K562 (cell line): ENCODE results near the gene KCNK1. TPM values are rescaled to one million over a fixed set of nuclear protein-coding genes. Genes with fewer than 3 reads are reported as not detected.

Source experiments
- CREB3L1 ChIP-seq: fragments of 450-650 bp; IDR thresholded peaks from 2 replicates; pipeline ENCODE4 v1.6.1; 2014; ENCODE audit warnings: low read depth, mild to moderate bottlenecking, moderate library complexity, borderline replicate concordance
- CTCF ChIP-seq, 3 experiments: IDR thresholded peaks in 2 of 3; conservative IDR thresholded peaks in 1 of 3; 2 replicates each; pipeline ENCODE4 v1.5.1; 2011 to 2012; ENCODE audit warnings: low read length in 3 of 3, mild to moderate bottlenecking in 3 of 3, control low read depth in 2 of 3, improper control_type of control experiment in 1 of 3, inconsistent platforms in 1 of 3, low read depth in 1 of 3, mixed read lengths in 1 of 3, moderate library complexity in 1 of 3; ENCODE audit not compliant: insufficient read depth in 2 of 3
- ELF1 ChIP-seq: fragments of 200-800 bp; sonication (Bioruptor generic); IDR thresholded peaks from 2 replicates; pipeline ENCODE4 v1.6.1; 2016; ENCODE audit warnings: missing genetic modification characterization, missing compliant biosample characterization
- GATAD2A ChIP-seq: fragments of 450-650 bp; IDR thresholded peaks from 2 replicates; pipeline ENCODE4 v1.6.1; 2017
- KDM4B ChIP-seq, 2 experiments: fragments of 450-650 bp in 1 of 2; sonication (generic) in 1 of 2; IDR thresholded peaks; 2 replicates each; pipeline ENCODE4 v1.6.1; 2016 to 2017; ENCODE audit warnings: borderline replicate concordance in 2 of 2, antibody characterized with exemption in 1 of 2, low read depth in 1 of 2, mild to moderate bottlenecking in 1 of 2
- MBD1 ChIP-seq: fragments of 250-450 bp; sonication (Bioruptor Pico); IDR thresholded peaks from 2 replicates; pipeline ENCODE4 v1.8.0; 2022; ENCODE audit warnings: inconsistent platforms
- MTA1 ChIP-seq: fragments of 450-650 bp; IDR thresholded peaks from 2 replicates; pipeline ENCODE4 v1.6.1; 2017; ENCODE audit warnings: borderline replicate concordance
- NCOR1 ChIP-seq: fragments of 450-650 bp; IDR thresholded peaks from 2 replicates; pipeline ENCODE4 v1.6.1; 2016; ENCODE audit warnings: mild to moderate bottlenecking, moderate library complexity
- PATZ1 ChIP-seq: fragments of 250-450 bp; sonication (Bioruptor Pico); IDR thresholded peaks from 2 replicates; pipeline ENCODE4 v1.5.0; 2020; ENCODE audit warnings: mild to moderate bottlenecking, borderline replicate concordance
- PKNOX1 ChIP-seq: fragments of 450-650 bp; IDR thresholded peaks from 2 replicates; pipeline ENCODE4 v1.6.1; 2016
- POLR3G ChIP-seq: IDR thresholded peaks from 2 replicates; pipeline ENCODE4 v1.6.1; 2011; ENCODE audit not compliant: insufficient read length, insufficient replicate concordance; ENCODE audit errors: extremely low read depth
- PYGO2 ChIP-seq: fragments of 450-650 bp; IDR thresholded peaks from 2 replicates; pipeline ENCODE4 v1.6.1; 2016; ENCODE audit warnings: mild to moderate bottlenecking, missing genetic modification characterization, moderate library complexity, missing compliant biosample characterization
- SNAPC5 ChIP-seq: fragments of 250-450 bp; sonication (Bioruptor Pico); IDR thresholded peaks from 2 replicates; pipeline ENCODE4 v1.8.0; 2021; ENCODE audit warnings: moderate library complexity, mild to moderate bottlenecking, inconsistent platforms
- SREBF1 ChIP-seq: fragments of 150-350 bp; IDR thresholded peaks from 2 replicates; pipeline ENCODE4 v1.6.1; 2014; ENCODE audit warnings: antibody characterized with exemption, low read depth, low read length, borderline replicate concordance
- TAF9B ChIP-seq: fragments of 450-650 bp; IDR thresholded peaks from 2 replicates; pipeline ENCODE4 v1.6.1; 2018; ENCODE audit warnings: mild to moderate bottlenecking; ENCODE audit not compliant: partially characterized antibody
- ZNF197 ChIP-seq: fragments of 200-800 bp; sonication (Bioruptor generic); IDR thresholded peaks from 2 replicates; pipeline ENCODE4 v1.6.1; 2016; ENCODE audit warnings: low read depth, missing genetic modification characterization, missing compliant biosample characterization
- ZNF589 ChIP-seq: fragments of 200-800 bp; sonication (Bioruptor generic); IDR thresholded peaks from 2 replicates; pipeline ENCODE4 v1.6.1; 2016; ENCODE audit warnings: low read depth, missing genetic modification characterization, missing compliant biosample characterization
- ZSCAN32 ChIP-seq: fragments of 450-650 bp; formaldehyde crosslinking; IDR thresholded peaks from 2 replicates; pipeline ENCODE4 v1.4.0; 2020; ENCODE audit warnings: mild to moderate bottlenecking, moderate library complexity
- polyA plus RNA-seq, 8 experiments: library from polyadenylated mRNA; depleted of rRNA in 4 of 8; stranded (reverse) in 5 of 8; unstranded in 3 of 8; fragments of >200 nt; fragmentation: Nextera tagmentation in 2 of 8; fragmentation: Illumina TruSeq in 1 of 8; extraction: Ambion mirVana in 2 of 8; extraction: Trizol in 1 of 8; gene quantifications; 2 replicates each; pipeline versions ENCODE4 v1.2.1 to v1.2.3, GENCODE V29; 2011 to 2014; ENCODE audit warnings: inconsistent platforms in 1 of 8, missing spikeins in 1 of 8
- total RNA-seq, 7 experiments: library from RNA; depleted of rRNA in 6 of 7; stranded (reverse); fragments of >200 nt in 6 of 7; fragmentation: Illumina TruSeq in 2 of 7; extraction: Trizol in 2 of 7; gene quantifications; 2 replicates each; pipeline versions ENCODE4 v1.2.1 to v1.2.3, GENCODE V29; 2011 to 2021; ENCODE audit warnings: low replicate concordance in 1 of 7

The KCNK1 gene
- total and polyA plus RNA-seq, 9 of the 15 experiments (the other 6 are each of a cell fraction or from before 2014, with no cell fraction given), result 3.1 to 22.7 (median 6.0) TPM

GRCh38 chr1:233635765-233636502 is 22.0 kb downstream of the KCNK1 start (continued):
- TF ChIP-seq SREBF1 (no peak), NCOR1 (peak; percentile 99), PATZ1 (CRISPR knock-in tag) (no peak), ZSCAN32 (CRISPR knock-in tag) (no peak), PYGO2 (tag) (peak; percentile 81), POLR3G (no peak), KDM4B (IDR thresholded peaks at IDR 0.05; ENCODE audit: borderline replicate concordance in 2 of 2, low read depth in 1 of 2) (no peak), TAF9B (peak; percentile 88), CREB3L1 (peak; percentile 87; the same call in 1 of the 2 replicates), SNAPC5 (CRISPR knock-in tag) (no peak), PKNOX1 (peak; percentile 92), CTCF (IDR thresholded peaks at IDR 0.05 in 2 of 3, conservative IDR thresholded peaks at IDR 0.05 in 1 of 3; ENCODE audit: insufficient read depth in 2 of 3, low read depth in 1 of 3, low read length in 3 of 3) (0 out of 6 replicates have a peak, but pooled peaks of 1 of the 3 experiments have one; percentile 6), MBD1 (CRISPR knock-in tag) (no peak), GATAD2A (peak; percentile 98), MTA1 (peak; percentile 93), ZNF197 (CRISPR knock-in tag) (peak; percentile 92), ZNF589 (CRISPR knock-in tag) (peak; percentile 97), ELF1 (tag) (peak; percentile 50)
